ENCODE measurements around the gene DTX1.

DNA sequence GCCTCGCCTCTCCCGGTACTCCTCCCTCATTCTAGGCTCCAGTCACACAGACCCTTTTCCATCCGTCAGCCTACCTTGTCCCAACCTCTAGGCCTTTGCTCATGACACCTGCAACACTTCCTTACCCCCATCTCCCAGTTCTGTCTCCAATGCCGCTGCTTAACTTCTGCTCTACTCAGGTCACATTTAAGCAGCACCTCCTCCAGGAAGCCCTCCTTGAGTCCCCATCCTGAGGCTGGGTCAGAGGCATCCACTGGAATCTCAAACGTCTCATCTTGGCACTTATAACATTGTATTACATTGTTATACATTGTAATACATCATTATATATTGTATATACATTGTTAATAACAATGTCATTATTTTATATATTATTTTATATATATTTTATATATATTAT is 46.3 kb downstream of the DTX1 start:
- TF ChIP-seq, protein P1, sequence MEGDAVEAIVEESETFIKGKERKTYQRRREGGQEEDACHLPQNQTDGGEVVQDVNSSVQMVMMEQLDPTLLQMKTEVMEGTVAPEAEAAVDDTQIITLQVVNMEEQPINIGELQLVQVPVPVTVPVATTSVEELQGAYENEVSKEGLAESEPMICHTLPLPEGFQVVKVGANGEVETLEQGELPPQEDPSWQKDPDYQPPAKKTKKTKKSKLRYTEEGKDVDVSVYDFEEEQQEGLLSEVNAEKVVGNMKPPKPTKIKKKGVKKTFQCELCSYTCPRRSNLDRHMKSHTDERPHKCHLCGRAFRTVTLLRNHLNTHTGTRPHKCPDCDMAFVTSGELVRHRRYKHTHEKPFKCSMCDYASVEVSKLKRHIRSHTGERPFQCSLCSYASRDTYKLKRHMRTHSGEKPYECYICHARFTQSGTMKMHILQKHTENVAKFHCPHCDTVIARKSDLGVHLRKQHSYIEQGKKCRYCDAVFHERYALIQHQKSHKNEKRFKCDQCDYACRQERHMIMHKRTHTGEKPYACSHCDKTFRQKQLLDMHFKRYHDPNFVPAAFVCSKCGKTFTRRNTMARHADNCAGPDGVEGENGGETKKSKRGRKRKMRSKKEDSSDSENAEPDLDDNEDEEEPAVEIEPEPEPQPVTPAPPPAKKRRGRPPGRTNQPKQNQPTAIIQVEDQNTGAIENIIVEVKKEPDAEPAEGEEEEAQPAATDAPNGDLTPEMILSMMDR (IDR thresholded peaks at IDR 0.05): no peak
- TF ChIP-seq POLR2AphosphoS5 (IDR thresholded peaks at IDR 0.05; ENCODE audit: low read depth, low read length) (no peak), SIN3A (IDR thresholded peaks at IDR 0.05; ENCODE audit: borderline replicate concordance, insufficient read depth, low read depth, low read length) (no peak)
